Choroid plexus epithelial cell (primary cell): ENCODE data around the gene ATAD3A.
A peak's percentile ranks its signal among the peaks of the same experiment; 100 is the strongest.

ENCODE experiments used
- DNase-seq: peaks from one replicate; pipeline ENCODE4 v3.0.0-alpha.2; 2010; ENCODE audit warnings: low read depth
- H3K4me3 ChIP-seq: 2 replicates; pipeline ENCODE4 v1.5.1; 2011; ENCODE audit warnings: low read depth, mild to moderate bottlenecking, control low read depth, low read length, moderate library complexity
- TF ChIP-seq, protein P1 (sequence below): conservative IDR thresholded peaks from 2 replicates; pipeline ENCODE4 v1.5.1; 2011; ENCODE audit warnings: low read depth, mild to moderate bottlenecking, control low read depth, inconsistent platforms, low read length, moderate library complexity

ATAD3A gene

DNA sequence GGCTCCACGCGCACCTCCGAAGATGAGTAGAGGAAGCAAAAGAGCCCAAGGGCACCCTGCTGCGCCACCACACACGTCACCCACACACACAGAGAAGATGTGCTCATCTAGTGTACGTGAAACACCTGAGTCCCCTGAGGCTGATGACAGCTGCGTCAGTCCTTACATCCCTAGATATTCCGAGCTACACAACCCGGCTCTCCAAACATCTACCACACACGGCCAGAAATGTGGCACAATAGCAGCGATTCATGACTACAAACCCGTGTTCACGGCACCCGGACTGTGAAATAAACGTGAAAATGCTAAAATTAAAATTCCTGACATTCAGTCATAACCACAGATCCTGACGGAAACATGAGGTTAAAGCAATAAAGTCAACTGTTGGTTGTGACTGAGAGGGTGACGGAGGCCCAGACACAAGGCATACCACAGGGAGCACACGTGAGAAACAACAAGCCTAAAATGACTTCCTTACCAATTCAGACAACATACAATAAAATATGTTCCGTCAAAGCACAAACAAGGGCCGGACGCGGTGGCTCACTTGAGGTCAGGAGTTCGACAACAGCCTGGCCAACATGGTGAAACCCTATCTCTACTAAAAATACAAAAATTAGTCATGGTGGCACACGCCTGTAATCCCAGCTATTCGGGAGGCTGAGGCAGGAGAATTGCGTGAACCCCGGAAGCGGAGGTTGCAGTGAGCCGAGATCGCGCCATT lies 55.4 kb downstream of the ATAD3A start:
- peak; percentile 32 for DNase-seq
- TF ChIP-seq, protein P1, sequence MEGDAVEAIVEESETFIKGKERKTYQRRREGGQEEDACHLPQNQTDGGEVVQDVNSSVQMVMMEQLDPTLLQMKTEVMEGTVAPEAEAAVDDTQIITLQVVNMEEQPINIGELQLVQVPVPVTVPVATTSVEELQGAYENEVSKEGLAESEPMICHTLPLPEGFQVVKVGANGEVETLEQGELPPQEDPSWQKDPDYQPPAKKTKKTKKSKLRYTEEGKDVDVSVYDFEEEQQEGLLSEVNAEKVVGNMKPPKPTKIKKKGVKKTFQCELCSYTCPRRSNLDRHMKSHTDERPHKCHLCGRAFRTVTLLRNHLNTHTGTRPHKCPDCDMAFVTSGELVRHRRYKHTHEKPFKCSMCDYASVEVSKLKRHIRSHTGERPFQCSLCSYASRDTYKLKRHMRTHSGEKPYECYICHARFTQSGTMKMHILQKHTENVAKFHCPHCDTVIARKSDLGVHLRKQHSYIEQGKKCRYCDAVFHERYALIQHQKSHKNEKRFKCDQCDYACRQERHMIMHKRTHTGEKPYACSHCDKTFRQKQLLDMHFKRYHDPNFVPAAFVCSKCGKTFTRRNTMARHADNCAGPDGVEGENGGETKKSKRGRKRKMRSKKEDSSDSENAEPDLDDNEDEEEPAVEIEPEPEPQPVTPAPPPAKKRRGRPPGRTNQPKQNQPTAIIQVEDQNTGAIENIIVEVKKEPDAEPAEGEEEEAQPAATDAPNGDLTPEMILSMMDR = no peak
- no peak overlapping the region for H3K4me3 ChIP-seq

DNA sequence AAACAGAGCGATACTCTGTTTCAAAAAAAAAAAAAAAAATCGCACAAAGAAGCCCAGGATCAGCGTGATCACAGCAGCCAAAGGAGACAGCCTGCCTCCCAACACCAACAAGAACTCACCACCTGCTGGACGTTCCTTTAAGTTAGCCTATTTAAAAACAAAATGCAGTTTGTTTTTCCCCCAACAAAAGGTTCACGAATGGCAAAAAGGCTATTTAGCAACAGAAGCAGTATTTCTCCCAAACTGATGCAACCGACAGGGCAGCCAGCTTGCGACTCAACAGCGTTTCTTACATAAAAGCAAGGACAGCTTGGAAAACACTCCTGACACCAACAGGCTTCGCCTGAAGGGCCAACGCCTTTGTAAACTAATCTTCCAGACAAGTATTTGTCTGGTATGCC lies 55.9 kb downstream of the ATAD3A start:
- no peak overlapping the region for H3K4me3 ChIP-seq
- peak; percentile 34 for DNase-seq
- TF ChIP-seq, protein P1 = no peak

DNA sequence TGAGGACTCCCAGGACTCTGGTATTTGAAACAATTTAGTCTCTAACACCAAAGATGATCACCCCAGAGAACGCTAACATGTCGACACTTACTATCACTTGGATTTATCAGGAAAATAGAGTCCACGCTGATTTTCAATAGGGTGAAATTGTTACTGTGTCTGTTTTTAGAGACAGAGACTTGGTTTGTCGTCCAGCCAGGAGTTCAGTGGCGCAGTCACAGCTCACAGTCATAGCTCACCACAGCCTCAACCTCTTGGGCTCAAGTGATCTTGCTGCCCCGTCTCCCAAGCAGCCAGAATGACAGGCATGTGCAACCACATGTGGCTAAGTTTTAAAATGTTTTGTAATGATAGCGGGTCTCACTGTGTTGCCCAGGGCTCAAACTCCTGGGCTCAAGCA lies 57.4 kb downstream of the ATAD3A start:
- DNase-seq = no peak
- H3K4me3 ChIP-seq = no peak overlapping the region
- TF ChIP-seq, protein P1 = no peak

DNA sequence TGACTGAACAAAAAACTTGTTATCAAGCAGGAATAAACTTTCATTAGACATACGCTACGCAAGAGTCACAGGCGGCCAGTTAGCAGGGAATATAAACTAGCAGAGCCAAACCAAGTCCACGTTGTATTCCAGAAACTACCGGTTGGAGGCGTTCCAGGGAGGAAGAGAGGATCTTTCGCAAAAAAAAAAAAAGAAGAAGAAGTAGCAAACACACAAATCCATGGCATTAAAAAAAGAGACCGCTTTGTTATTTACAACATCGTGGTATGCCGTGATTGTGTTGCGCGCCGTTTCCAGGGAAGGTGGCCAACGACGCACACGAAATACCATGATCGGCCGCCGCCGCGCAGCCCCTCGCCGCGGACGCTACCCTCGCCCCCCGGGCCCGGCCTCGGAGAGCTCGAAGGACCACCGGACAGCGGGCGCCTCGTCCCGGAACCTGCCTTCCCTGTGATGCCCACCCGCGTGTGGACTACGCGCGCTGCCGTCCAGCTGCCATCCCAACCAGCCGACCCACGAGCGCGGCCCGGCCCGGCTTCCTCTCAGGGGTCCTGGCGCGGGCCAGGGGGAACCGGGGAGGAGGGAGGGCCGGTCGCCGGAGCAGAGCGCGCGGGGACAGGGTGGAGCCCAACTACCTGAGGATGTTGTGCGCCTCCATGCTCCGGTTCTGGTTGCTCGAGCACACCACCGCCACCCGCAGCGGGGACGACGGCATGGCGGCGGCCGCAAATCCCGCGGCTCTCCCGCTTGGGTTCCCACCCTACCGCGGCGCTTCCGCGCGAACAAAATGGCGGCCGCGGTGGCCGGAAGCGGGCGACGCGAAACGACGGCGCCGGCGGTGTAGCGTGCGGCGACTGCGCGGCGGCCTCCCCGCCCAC lies 62.1 kb downstream of the ATAD3A start:
- peak overlapping the region; percentile 98 for H3K4me3 ChIP-seq
- DNase-seq = peak; percentile 78
- TF ChIP-seq, protein P1 = peak; percentile 37

DNA sequence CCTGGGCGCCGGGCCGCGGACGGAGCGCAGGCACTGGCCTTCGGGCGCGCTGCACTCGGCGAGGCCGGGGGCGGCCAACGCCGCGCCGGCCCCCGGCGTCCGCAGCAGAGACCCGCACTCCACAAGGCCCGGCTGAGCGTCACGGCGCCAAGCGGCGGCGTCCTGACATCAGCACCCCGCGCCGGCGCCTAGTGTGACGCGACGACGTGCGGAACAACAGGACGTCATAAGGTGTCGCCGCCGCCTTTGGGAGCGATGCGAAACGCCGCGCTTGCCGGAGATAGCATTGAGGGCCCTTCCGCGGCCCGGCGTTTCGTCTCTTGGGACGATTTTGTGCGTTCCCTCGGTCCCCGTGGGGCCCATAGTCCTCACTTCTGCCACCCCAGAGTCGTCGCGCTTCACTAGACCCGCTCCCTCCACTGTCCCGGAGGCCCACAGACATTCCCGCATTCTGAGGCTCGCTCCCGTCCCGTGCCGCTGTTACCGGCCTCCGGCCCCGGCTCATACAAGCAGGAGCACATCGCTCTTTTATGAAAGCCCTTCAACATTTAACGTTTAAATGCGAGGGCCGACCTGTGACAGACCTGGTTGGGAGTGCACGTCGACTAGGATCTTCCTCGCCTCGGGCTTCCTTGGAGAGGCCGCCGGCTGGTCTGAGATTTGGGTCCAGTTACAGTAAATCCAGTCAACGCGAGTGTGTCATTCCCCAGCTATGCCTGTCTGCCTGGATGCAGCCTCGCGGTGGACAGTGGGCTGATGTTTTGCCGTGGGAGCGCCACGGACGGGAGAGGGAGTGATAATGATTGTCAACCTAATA lies 63.0 kb downstream of the ATAD3A start, which contains the start of gene SSU72:
Gene SSU72 (minus strand): TSS at position 143 of the 817 bp plus-strand sequence. CDS start 306 bp downstream, outside the sequence.
- peak within 1 kb of the TSS; percentile 98 for H3K4me3 ChIP-seq
- TF ChIP-seq, protein P1 = no peak
- peak; percentile 96 for DNase-seq

DNA sequence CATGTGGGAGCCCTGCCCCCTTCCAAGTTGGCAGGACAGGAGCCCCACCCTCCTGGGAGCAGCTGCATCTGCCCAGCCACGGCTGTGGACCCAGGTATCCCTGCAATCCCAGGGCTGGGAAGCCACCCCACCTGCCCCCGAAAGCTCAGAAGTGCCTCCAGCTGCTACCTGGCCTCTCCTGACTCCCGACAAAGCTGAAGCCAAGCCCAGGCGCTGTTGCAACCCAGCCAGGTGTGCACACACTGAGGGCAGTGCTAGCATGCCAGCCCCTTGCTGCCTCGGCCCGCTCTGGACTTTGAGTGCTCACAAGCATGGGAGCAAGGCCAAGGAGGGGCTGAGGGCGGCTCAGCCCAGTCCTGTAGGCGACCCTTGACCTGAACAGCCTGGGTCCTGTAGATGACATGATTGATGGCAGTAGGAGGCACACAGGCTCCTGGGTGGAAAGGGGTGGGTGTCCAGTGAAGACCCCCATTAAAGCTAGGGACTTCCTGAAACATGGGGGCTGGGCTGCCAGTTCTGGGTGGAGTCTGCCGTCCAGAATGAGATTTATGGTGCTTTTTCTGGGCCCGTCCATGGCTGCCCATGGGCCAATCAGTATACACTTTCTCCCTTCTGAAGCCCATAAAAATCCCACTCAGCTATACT lies 65.5 kb downstream of the ATAD3A start:
- DNase-seq = no peak
- TF ChIP-seq, protein P1 = no peak
- no peak overlapping the region for H3K4me3 ChIP-seq
